Pulmonary artery endothelial cell (primary cell): ENCODE data around the gene ITGAX. TPM values are rescaled to one million over a fixed set of nuclear protein-coding genes. Genes with fewer than 3 reads are reported as not detected.
"Not testable (repeated sequence)": the region's sequence is repeated elsewhere in the genome, so short reads cannot be mapped to it uniquely, and the experiment has no call there.

Experiments used
- DNase-seq: peaks from one replicate; pipeline ENCODE4 v3.0.0-alpha.2; 2011; ENCODE audit warnings: low read depth, low spot score
- total RNA-seq: library from RNA; depleted of rRNA; stranded (reverse); fragments of >200 nt; gene quantifications from 2 replicates; pipeline ENCODE4 v1.2.3, GENCODE V29; 2014

The ITGAX gene
- 0.04 and 1.1 TPM in 2 replicates for total RNA-seq

DNA sequence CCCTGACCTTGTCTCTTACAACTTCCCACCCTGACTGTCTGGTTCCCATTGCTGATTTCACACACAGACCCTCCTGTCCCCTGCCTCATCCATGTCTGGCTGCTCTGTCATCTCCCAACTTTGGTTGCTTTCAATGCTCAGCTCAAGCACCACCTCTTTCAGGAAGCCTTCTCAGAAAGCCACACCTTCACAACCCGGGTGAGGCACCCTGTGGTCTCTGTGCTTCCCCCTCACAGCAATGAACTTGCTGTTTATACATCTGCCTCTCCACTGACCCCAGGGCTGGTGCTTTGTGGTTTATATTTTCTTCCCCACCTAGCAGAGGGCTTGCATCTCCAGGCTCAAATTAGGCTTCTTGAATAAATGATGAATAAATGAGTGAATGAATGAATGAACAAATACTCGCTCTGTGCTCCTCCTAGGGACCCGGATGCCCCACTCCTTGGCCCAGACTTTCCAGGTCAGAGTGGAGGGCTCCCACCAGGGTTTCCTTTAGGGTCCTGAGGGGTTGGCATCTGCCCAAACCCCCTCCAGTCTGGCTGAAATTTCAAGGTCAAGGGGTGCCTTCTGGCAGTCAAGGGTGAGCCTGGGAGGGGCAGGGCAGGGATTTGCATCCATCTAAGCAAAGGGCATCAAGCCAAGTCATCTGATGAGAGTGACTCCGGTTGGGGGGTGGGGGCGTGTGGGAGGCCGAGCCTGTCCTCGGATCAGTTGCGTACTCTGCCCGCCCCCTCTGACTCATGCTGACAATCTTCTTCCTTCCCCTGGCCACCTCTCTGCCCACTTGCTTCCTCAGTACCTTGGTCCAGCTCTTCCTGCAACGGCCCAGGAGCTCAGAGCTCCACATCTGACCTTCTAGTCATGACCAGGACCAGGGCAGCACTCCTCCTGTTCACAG, at the start of gene ITGAX:
ITGAX (plus strand) TSS at position 783 of the 898 bp plus-strand sequence; CDS start at position 862, 79 bp downstream.
- DNase-seq: peak; percentile 10

DNA sequence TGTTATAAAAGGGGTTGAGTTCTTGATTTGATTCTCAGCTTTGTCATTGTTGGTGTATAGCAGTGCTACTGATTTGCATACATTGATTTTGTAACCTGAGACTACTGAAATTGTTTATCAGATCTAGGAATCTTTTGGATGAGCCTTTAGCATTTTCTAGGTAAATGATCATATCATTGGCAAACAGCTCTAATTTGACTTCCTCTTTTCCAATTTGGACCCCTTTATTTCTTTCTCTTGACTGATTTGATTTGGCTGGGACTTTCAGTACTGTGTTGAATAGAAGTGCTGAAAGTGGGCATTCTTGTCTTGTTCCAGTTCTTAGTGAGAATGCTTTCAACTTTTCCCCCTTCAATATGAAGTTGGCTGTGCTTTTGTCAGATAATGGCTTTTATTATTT, 49.8 kb upstream of the ITGAX start:
- DNase-seq: no peak

DNA sequence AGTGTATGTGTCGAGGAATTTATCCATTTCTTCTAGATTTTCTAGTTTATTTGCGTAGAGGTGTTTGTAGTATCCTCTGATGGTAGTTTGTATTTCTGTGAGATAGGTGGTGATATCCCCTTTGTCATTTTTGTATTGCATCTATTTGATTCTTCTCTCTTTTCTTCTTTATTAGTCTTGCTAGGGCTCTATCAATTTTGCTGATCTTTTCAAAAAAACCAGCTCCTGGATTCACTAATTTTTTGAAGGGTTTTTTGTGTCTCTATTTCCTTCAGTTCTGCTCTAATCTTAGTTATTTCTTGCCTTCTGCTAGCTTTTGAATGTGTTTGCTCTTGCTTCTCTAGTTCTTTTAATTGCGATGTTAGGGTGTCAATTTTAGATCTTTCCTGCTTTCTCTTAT, 46.6 kb upstream of the ITGAX start:
- DNase-seq: not testable (repeated sequence)

DNA sequence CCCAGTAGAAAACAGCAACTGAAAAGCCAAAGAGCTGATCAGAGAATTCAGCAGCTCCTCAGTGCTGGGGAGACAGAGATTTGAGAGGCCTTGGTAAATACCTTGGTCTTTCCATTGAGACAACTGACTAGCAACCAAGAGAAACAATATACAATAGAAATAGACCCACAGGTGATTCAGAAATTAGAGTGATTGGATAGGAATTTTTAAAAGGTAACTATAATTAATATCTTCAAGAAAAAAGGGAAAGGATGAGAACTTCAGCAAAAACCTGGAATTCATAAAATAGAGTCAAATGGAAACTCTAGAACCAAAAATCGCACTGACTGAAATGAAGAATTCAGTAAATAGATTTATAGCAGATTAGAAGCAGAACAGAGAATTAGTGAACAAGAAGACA, 32.5 kb upstream of the ITGAX start:
- DNase-seq: no peak

DNA sequence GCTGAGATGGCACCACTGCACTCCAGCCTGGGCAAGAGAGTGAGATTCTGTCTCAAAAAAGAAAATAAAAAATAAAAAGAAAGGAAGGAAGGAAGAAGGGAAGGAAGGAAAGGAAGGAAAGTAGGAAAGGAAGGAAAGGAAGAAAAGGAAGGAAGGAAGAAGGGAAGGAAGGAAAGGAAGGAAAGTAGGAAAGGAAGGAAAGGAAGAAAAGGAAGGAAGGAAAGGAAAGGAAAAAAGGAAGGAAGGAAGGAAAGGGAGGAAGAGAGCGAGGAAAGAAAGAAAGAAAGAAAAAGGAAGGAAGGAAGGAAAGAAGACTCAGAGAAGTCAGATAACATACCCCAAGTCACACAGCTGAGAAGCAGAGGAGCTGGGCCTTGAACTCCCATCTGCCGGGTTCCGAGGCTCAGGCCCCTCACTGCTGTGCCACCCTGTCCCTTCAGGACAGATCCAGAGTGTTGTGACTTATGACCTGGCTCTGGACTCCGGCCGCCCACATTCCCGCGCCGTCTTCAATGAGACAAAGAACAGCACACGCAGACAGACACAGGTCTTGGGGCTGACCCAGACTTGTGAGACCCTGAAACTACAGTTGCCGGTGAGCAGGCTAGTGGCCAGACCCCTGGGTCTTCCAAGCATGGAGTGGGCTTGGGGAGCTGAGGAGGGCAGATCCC, 30.9 kb upstream of the ITGAX start:
- DNase-seq: no peak

DNA sequence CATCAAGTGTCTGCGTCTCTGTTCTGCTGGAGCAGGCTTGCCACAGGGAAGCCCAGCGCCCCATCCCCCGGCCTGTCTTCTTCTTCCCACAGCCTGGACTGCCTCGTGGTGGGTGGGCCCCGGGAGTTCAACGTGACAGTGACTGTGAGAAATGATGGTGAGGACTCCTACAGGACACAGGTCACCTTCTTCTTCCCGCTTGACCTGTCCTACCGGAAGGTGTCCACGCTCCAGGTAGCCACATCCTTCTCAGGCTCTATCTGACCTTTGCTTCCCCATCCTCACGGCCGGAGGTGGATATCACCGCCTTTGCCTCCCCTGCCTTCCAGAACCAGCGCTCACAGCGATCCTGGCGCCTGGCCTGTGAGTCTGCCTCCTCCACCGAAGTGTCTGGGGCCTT, 29.8 kb upstream of the ITGAX start:
- no peak for DNase-seq

DNA sequence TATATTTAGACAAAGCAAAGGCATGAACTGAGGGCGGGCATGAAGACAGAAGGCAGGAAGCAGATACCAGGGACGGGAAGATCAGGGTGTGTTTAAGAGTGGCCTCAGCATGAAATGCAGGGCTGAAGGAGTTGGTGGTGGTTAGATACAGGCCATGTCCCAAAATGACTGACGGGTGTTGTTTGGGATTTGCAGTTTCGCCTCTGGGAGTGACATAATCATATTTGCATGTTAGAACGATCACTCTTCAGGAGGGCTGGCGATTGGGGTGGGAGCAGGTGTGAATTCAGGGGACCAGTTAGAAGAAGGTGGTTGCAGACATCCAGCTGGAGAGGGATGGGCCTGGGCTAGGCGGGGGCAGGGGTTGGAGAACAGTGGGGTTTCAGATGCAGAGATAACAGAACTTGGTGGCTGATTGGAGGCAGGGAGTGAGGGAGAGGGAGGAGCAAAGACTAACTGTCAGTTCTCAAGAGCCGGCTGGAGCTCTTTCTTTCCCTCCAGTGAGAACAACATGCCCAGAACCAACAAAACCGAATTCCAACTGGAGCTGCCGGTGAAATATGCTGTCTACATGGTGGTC, 27.2 kb upstream of the ITGAX start:
- no peak for DNase-seq

DNA sequence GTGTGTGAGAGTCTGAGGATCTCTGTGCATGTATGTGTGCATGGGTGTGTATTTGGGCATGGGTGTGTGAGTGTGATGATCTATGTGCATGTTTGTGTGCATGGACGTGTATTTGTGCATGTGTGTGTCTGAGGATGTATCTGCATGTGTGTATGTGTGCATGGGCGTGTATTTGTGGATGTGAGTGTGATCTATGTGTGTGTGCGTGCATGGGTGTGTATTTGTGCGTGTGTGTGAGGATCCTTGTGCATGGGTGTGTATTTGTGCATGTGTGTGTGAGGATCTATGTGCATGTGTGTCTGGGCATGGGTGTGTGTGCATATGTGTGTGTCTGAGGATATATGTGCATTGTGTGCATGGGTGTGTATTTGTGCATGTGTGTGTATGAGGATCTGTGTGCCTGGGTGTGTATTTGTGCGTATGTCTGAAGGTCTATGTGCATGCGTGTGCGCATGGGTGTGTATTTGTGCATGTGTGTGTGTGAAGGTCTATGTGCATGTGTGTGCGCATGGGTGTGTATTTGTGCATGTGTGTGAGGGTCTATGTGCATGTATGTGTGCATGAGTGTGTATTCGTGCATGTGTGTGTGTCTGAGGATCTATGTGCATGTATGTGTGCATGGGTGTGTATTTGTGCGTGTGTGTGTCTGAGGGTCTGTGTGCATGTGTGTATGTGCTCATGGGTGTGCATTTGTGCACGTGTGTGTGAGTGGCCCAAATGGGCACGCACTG, 26.5 kb upstream of the ITGAX start:
- DNase-seq: no peak

DNA sequence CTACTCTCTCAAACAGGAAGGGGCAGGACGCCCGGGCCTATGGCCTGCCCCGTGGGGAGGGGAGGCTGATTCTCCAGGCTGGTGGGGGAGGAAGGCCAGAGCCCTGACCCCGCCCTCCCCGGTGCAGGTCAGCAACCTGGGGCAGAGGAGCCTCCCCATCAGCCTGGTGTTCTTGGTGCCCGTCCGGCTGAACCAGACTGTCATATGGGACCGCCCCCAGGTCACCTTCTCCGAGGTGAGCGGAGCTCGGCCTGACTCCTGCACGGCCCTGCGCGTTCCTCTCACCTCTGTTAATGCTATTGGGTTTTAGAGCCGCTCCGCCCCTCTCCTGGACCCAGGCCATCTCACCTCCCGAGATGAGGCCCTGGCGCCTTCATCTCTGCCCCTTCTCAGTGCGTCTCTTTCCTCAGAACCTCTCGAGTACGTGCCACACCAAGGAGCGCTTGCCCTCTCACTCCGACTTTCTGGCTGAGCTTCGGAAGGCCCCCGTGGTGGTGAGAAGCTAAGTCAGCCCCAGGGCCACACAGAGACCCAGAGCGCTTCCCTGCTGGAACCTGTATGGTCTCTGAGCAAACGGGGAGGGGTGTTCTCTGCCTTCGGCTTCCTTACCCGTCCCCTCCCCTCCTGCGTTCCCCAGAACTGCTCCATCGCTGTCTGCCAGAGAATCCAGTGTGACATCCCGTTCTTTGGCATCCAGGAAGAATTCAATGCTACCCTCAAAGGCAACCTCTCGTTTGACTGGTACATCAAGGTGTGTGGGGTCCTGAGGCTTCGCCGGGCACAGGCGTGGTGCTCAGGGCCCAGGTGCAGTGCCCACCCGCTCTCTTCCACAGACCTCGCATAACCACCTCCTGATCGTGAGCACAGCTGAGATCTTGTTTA, 25.1 kb upstream of the ITGAX start:
- DNase-seq: no peak

DNA sequence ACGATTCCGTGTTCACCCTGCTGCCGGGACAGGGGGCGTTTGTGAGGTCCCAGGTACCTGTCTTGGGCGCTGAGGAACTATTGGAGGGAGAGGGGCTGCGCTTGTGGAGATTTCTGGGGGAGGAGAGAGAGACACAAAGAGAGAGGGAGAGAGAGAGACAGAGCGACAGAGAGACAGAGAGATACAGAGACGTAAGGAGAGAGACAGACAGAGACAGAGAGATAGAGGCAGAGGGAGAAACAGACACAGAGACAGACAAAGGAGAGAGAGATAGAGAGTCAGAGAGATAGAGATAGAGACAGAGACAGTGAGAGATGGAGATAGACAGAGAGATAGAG, 24.5 kb upstream of the ITGAX start:
- no peak for DNase-seq

DNA sequence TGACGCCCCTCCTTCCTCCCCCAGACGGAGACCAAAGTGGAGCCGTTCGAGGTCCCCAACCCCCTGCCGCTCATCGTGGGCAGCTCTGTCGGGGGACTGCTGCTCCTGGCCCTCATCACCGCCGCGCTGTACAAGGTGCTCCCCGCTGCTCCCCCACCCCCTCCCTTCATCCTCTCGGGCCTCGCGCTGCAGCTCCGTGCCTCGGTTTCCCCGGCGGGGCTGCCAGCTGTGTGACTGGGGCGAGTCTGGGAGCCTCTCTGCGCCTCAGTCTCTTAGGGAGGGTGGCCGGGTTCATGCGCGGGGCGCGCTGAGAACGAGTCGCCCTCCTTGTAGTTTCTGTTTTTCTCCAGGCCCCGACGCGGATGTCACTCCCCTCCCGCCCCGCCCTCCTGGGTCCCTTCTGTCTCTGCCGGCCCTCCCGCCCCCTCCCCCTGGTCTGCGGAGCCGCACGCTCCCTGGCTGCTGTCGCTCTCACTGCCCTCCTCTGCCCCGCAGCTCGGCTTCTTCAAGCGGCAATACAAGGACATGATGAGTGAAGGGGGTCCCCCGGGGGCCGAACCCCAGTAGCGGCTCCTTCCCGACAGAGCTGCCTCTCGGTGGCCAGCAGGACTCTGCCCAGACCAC, 23.7 kb upstream of the ITGAX start:
- DNase-seq: no peak

DNA sequence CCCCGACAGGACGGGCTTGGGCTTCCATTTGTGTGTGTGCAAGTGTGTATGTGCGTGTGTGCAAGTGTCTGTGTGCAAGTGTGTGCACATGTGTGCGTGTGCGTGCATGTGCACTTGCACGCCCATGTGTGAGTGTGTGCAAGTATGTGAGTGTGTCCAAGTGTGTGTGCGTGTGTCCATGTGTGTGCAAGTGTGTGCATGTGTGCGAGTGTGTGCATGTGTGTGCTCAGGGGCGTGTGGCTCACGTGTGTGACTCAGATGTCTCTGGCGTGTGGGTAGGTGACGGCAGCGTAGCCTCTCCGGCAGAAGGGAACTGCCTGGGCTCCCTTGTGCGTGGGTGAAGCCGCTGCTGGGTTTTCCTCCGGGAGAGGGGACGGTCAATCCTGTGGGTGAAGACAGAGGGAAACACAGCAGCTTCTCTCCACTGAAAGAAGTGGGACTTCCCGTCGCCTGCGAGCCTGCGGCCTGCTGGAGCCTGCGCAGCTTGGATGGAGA, 23.1 kb upstream of the ITGAX start:
- DNase-seq: no peak

DNA sequence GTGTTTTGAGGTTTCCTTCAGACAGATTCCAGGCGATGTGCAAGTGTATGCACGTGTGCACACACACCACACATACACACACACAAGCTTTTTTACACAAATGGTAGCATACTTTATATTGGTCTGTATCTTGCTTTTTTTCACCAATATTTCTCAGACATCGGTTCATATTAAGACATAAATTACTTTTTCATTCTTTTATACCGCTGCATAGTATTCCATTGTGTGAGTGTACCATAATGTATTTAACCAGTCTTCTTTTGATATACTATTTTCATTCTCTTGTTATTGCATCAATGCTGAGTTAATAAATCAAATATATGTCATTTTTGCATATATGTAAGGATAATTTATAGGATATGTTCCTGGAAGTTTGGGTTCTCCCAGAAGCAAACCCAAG, 22.4 kb upstream of the ITGAX start:
- DNase-seq: no peak

DNA sequence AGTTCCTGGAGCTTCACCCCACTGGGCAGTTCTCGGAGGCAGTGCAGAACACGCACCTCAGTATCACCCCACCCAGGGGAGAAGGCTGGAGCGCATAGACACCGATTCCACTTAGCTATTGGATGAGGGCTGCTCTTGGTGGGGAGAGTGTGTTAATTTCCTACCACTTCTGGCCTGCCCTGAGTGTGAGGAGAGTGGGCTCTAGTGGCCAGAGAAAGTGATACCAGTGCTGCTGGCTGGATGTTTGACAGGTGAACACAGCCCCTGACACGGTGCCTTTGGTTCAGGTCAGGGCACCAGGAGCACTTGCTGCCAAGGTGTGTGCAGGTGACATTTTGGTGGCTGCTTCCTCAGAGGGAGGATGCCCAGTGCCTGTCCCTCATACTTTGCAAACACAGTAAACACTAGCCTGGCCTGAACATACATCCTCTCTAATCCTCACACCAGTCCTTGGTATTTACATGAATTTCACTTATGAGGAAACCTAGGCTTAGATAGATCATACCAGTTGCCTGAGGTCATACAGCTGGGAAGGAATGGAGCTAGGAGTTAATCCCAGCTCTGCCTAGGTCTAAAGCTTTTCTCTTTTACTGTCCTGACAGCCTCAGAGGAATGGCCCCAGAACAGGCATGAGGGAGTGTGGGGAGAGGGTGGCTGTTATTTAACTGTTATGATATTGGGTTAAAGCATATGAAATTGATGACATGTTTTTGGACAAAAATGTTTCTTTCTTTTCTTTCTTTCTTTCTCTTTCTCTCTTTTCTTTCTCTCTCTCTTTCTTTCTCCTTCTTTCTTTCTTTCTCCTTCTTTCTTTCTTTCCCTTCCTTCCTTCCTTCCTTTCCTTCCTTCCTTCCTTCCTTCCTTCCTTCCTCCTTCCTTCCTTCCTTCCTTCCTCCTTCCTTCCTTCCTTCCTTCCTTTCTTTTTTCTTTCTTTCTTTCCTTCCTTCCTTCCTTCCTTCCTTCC, 21.0 kb upstream of the ITGAX start:
- no peak for DNase-seq

DNA sequence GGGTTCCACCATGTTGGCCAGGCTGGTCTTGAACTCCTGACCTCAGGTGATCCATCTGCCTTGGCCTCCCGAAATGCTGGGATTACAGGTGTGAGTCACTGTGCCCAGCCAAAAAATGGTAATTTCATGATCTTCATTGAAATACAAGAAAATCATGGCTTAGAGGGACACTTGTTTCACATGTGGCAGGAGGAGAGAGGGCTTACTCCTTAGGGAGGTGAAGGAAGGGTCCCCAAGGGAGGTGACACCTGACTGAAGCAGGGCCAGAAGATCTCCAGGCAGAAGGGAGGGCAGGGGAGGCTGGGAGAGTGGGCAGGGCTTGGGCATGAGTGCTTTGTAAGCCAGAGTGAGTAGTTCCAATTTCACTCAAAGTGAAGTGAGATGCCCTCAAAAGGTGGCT, 20.0 kb upstream of the ITGAX start:
- DNase-seq: no peak

DNA sequence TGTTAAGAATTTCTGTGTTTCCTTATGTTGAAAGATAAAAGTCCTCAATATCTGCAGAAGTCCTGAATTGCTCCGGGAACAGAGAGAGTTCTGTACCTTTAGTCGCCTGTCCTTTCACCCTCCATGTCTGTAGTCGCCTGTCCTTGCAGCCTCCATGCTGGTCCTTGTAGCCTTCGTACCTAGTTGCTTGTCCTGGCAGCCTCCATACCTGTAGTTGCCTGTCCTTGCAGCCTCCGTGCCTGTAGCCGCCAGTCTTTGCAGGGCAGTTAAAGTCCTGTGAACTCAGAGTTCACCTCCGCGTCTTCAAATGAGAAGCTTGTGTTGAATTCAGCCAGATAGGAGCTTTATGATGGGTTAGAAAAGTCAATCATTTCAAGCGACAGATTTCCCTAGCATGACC, 19.5 kb upstream of the ITGAX start:
- DNase-seq: no peak

DNA sequence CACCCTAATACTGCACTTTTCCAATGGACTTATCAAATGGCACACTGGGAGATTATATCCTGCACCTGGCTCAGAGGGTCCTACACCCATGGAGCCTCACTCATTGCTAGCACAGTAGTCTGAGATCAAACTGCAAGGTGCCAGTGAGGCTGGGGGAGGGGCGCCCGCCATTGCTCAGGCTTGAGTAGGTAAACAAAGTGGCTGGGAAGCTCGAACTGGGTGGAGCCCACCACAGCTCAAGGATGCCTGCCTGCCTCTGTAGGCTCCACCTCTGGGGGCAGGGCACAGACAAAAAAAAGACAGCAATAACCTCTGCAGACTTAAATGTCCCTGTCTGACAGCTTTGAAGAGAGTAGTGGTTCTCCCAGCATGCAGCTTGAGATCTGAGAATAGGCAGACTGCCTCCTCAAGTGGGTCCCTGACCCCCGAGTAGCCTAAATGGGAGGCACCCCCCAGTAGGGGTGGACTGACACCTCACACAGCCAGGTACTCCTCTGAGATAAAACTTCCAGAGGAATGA, 16.8 kb upstream of the ITGAX start:
- not testable (repeated sequence) for DNase-seq

DNA sequence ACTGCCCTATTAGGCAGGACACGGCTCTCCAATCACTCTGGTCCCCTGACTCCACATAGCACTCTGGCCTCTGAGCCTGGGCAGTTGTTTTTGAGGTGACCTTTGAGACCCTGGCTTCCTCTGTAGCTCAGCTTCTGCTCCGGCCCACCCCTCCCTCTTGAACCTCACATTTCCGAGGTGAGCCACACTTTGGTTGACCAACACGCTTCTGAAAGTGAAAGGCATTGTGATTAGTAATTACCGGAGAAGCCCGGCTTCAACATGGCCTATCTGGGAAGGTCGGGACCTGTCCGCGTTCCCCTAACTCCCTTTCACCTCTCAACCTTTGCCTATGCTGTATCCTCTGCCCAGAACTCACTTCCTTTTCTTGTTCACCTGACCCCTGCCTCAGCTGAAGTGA, 10.3 kb upstream of the ITGAX start:
- no peak for DNase-seq

DNA sequence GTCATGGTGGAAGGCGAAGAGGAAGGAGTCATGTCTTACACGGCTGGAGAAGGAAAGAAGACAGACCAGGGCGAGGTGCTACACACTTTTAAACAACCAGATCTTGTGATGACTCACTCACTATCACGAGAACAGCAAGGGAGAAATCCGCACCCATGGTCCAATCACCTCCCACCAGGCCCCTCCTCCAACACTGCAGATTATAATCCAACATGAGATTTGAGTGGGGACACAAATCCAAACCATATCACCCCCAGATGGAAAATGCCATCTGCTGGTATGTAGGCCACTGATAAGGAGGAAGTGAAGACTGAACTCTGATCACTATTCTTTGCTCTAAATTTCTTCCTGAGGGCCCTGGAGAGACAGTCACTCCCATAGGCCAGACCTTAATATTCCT, 7.5 kb upstream of the ITGAX start:
- DNase-seq: no peak
